GF-D8 (cell line): ENCODE results near the gene IGF1.
"Not testable (repeated sequence)": the region's sequence is repeated elsewhere in the genome, so short reads cannot be mapped to it uniquely, and the experiment has no call there.

Experiments used
- DNase-seq: peaks from one replicate; lab custom pipeline; 2025; lab: John Stamatoyannopoulos, UW

Gene IGF1

DNA sequence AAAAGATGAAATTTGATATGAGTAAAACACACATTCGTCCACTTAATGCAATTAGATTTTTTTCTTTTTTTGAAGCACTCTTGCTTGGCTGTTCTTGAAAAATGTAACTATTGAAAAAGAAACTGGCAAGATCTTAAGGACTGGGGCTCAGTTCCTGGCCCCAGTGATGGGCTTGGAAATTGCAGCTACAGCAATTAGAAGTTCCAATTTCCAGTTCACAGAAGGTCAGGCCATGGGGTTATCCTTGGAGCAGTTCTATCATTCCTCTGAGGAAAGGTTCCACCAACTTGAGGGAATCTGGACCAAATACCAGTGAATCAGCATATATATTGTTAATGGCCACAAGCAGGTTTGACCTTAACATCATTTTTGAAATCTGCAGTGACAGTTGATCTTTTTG is 18.9 kb downstream of the IGF1 start:
- no peak for DNase-seq

DNA sequence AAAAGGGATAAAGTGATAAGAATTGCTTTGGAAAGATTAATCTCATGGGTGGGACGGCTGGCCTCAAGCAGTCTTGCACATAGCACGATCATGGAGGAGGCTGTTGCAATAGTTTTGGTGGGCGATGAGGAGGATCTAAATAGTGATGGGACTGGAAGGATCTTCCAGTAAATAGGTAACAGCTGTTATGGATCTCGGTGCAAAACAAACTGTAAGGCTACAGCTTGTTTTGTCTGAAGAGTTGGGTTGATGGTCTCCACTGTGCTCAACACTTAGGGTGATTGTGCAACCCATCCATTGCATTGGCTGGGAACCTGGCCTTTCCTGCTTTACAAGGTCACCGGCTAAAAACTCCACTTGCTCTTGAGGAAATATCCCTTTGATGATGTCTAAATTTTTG is 21.0 kb downstream of the IGF1 start:
- no peak for DNase-seq

DNA sequence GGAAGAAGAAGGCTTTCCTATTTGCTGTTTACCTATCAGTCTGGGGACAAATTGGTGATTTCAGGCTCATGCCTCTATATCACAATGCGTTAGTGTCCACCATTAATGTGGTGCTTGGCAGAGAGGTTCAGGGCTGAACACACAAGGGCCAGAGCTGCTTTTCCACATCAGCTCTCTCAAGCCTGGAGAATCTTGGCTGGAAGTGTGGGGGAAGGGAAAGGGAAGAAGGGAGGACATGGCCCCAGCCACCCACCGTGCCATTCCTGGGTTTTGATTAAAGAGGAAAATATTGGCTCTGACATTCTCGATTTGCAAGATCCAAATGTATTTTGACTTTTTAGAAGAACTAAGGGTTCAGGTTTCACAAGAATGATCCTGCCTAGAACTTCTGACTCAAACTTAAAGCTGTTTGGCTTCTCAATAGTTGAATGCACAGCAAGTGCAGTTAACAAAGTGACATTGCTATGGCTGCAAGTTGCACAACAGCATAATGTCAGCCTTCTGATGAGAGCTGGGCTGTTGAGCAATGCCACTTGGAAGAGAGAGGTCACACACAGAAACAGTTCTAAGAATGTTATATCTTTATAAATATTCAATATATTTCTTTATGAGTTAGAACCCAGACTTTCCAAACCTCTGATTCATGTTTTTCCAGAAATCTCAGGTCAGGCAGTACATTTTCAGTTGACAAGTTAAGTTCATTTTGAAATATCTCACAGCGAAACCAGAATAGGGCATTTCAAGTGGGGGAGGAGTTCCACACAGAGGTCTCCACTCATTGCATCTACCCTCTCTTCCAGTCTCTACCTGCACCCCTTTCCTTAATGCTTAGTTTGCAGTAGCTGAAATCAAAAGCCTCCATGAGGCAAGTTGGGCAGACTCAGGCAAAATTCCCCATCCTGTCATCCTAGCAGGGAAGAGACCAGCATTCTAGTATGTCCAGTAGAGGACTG is 25.3 kb downstream of the IGF1 start:
- DNase-seq = no peak

DNA sequence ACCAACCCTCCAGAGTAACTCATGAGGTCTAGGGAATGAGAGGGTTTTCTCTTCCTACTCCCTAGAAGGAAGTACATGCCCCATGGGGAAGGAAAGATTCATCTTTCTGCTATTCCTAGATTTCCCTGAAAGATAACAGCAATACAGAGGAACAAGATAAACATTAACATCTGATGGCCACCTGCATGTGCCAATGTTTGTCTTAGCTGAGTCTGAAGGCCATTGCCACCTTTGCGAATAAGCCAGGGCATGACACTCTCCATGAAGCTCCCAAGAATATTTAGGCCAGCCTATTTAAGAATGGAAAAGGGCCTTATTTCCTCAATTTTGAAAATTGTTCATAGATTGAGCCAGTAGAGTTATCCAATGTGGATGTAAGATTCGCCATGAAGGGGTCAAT is 26.0 kb downstream of the IGF1 start:
- DNase-seq = no peak

DNA sequence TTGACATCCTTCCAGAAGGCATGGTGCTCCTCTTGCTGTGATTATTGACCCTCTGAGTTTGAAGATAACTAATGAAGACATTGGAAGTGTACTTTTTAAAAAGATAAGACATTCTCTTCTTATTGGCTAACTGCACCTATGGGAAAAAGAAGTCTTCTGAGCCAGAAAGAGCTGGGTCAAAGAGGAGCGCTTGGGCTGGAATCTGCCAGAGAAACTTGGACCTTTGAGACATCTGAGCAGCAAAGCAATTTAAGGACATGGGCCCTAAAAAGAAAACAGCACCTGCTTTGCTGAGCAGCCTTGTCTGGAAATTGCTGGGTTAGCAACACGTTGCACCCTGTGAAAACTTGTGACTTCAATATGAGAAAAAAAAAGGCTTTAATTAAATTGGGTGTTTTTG is 27.8 kb downstream of the IGF1 start:
- no peak for DNase-seq

DNA sequence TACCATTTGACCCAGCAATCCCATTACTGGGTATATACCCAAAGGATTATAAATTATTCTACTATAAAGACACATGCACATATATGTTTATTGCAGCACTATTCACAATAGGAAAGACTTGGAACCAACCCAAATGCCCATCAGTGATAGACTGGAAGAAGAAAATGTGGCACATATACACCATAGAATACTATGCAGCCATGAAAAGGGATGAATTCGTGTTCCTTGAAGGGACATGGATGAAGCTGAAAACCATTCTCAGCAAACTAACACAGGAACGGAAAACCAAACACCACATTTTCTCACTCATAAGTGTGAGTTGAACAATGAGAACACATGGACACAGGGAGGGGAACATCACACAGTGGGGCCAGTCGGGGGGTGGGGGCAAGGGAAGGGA is 31.3 kb downstream of the IGF1 start:
- not testable (repeated sequence) for DNase-seq

DNA sequence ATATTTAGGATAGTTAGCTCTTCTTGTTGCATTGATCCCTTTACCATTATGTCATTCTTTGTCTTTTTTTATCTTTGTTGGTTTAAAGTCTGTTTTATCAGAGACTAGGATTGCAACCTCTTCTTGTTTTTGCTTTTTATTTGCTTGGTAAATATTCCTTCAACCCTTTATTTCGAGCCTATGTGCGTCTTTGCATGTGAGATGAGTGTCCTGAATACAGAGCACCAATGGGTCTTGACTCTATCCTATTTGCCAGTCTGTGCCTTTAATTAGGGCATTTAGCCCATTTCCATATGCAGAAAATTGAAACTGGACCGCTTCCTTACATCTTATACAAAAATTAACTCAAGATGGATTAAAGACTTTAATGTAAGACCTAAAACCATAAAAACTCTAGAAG is 32.9 kb downstream of the IGF1 start:
- DNase-seq = not testable (repeated sequence)

DNA sequence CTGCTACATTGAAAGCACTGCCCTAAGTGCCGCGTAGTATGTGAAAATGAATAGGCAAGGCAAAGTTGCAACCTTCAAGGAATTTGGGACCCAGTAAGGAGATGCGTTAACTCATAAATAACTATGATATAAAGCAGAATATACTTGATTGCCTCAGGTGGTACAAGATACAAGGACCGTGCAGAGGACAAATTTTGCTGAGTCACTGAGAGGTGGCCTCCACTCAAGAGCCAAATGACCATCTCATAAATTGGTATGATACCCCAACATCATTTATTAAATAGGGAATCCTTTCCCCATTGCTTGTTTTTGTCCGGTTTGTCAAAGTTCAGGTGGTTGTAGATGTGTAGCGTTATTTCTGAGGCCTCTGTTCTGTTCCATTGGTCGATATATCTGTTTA is 35.7 kb downstream of the IGF1 start:
- no peak for DNase-seq

DNA sequence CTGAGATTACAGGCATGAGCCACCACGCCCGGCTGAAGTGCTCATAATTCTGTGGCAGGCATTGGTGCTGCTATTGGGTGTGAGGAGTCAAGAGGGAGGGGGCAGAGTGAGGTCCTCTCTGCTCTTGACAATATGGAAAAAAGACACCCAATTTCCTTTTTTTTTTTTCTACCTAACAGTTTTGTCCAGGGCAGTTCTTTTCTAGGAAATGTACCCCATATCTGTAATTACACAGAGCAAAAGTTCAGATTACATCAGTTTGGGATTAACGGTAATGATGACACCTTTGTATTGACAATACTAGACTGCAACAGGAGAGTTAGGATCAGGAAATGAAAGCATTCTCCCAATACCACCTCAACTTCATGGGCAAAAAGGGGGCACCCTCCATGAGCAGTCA is 36.3 kb downstream of the IGF1 start:
- DNase-seq = no peak

DNA sequence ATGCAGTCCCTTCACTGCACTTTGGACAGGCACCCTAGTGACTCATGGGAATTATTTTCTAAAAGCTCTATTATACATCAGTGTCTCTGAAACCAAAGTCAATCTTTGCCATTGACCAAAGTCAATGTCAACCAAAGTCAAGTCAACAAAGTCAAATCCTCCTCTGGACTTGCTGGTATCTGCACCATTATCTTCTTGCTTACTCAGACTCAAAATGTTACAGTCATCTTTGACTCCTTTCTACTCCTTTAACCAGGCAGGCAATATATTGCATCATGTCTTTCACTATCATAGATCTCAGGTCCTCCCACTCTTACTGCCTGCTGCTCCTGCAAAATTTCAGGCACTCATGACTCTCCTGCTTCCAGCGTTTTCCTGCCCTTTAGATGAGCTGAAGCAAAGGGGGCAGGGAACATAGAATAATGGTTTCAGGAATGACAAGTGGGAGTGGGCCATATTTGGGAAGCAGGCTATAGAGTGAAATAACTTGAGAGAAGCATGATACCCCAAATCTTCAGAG is 39.2 kb downstream of the IGF1 start:
- no peak for DNase-seq

DNA sequence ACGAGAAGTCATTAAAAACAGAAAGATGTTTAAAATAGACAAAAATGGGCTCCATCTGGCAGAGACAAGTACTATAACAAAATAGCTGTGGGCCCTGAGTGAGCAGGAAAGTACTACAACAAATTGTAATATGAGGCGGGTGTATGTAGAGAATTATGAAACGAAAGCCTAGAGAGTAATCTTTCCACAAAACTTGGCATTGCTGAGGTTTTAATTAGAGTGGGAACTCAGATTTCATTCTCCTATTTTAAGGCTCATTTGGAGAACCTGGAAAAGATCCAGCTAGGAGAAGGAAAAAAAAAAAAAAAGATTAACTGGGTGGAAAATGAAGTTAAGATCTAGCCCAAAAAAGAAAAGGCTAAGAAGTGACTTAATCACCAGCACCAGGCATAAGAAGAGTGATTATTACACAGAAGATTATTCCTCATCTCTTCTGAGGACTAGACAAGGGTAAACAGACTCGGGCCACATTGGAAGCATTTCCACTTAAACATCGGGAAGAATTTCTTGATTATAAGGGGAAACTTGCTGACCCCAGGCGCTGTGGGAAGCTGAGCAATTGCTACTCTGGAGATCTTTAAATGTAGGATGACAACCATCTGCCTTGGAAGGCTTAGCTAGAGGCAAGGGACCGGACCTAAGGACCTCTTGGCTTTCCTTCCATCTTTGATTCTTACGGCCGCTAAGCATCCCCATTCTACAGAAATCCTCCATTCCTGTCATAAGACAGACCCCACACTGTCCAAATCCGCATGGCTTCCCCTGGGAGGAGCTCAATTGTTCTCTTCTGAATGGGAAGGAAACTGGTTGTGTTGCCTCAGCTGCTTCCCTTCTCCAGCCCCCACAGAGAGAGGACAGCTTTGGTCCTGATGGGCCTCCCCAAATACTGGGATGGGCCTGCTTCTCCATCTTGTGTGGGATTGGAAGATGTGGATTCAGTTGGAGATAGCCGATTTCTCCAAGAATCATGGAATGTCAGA is 40.6 kb downstream of the IGF1 start:
- no peak for DNase-seq

DNA sequence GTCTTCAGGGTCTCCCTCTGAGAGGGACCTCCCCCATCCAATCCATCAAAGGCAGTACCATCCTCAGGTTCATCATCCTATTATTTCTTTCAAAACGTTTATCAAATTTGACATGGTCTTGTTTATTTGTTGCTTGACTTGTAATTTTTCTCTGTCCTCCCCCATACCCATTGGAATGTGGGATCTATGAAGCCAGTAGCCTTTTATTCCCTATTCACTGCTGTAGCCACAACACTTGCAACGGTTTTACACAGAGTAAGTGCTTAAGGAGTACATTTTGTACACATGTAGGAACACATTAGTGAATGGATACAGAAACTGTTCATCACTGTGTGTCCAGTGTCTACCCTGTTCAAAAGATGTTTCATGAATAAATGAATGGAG is 41.5 kb downstream of the IGF1 start:
- DNase-seq = no peak

DNA sequence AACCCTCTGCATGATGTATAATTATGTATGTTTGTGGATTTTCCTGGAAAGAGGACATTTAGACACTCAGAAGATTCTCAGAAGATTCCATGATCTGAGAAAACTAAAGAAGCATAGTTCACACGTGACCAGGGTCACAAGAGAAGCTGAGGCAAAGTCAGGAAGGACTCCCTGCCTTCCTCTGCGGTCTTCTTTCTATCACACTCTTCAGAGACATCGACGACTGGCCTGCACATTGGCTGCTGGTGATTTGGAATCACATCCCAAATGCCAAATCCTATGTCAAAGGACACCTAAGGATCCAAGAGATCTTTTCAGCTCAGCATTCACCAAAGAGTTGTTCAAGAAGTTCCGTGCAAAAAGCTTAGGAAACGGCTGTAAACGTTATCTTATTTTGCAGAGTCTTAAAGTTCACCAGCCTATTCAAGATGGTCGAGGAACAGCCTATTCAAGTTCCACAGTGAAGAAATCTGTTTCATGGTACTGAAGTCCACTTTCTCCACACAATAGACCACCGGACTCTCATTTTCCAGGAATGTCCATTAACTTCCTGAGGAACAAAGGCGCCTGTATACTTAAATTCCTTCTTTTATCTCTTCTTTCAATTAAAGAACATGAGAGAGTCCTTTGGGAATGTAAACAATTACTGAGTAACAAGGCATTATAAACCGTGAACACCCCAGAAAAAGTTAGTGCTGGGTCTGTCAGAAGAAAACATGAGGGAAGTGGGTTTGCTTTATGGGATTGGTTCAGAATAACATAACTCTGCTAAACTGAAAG is 42.1 kb downstream of the IGF1 start:
- no peak for DNase-seq

DNA sequence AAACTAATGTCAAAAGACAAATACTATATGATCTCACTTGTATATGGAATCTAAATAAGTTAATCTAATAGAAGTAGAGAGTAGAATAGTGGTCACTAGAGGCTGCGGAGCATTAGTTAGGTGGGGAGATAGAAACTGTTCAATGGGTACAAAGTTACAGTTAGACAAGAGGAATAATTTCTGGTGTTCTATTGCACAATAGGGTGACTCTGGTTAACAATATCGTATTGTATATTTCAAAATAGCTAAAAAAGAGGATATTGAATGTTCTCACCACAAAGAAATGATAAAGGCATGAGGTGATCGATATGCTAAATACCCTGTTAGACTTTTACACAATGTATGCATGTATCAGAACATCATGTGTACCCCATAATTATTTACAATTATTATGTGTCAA is 42.9 kb downstream of the IGF1 start:
- no peak for DNase-seq

DNA sequence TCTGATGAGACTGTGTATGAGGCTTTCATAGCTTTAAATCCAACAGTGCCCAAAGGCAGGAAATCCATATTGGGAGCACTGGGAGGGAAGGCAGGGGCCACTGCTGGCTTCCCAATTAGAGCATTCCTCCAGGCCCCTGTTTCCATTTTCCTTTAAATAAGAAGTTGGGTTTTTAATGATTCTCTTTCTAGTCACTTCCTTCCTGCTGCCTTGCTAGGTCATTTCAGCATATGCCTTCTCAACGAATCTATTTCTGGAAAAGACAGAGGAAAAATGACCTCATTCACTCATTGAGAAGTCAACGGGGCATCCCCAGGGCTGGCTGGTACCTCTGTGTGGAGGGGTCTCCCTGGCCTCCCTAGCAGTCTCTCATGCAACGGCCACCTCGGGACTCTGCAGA is 43.5 kb downstream of the IGF1 start:
- no peak for DNase-seq

DNA sequence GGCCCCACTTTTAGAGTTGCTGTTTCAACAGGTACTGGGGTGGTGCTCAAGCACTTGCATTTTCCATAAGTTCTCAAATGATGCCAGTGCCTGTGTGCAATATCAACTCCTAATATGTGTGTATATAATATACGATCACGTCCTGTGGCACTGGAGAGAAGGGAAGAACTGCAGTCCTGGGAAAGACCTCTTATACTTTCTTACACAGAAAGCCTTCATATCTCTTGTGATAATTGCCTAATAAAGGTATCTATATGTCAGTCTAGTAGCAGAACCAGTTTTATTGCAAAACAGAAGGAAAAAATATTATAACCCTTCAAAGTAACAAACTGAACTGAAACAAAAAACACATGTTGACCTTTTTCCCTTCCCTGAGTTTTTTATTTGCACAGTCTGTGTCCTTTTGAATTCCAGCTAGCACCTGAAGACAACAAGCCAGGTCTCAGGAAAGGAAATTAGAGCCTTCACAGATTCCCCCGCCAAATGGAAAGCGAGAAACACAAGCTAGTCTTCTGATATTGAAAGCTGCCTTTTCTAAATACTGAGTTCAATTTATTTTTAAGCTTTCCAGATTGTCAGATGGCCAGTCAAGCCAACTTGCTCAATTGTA is 44.4 kb downstream of the IGF1 start:
- DNase-seq = no peak

DNA sequence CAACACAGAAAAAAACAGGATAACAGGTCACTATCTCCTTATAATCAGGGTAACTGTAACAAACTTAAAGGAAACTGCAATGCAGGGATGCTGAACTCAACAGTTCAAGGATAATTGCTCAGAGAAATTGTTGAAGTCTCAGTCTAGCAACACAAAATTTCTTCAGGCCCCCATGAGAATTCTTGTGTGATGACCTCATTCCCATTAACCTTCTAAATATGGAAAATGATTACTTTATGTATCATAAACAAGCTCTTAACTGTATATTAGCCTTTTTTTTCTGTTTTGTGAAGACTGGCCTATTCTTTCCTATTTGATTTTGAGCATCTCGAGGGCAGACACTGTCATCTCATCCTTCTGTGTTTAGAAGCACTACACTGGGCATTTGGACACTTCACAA is 47.1 kb downstream of the IGF1 start:
- no peak for DNase-seq

DNA sequence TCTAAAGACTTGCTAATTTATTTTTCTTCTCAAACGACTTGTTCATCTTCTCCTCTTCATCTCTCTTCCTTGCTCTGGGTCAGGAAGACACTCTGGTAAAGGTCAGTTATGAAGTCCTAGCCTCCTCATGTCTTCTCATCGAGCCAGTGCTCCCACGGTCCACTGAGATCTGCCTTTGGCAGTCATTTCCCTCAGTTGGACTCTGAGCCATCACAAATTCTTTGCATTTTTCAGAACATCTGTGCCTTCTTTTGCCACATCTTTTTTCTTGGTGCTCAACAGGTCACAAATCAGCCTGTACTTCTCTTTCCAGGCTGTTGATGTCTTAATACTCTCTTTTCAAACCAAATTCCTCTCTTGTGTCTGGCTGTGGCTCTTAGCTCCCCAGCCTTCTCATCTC is 49.7 kb downstream of the IGF1 start:
- DNase-seq = no peak

DNA sequence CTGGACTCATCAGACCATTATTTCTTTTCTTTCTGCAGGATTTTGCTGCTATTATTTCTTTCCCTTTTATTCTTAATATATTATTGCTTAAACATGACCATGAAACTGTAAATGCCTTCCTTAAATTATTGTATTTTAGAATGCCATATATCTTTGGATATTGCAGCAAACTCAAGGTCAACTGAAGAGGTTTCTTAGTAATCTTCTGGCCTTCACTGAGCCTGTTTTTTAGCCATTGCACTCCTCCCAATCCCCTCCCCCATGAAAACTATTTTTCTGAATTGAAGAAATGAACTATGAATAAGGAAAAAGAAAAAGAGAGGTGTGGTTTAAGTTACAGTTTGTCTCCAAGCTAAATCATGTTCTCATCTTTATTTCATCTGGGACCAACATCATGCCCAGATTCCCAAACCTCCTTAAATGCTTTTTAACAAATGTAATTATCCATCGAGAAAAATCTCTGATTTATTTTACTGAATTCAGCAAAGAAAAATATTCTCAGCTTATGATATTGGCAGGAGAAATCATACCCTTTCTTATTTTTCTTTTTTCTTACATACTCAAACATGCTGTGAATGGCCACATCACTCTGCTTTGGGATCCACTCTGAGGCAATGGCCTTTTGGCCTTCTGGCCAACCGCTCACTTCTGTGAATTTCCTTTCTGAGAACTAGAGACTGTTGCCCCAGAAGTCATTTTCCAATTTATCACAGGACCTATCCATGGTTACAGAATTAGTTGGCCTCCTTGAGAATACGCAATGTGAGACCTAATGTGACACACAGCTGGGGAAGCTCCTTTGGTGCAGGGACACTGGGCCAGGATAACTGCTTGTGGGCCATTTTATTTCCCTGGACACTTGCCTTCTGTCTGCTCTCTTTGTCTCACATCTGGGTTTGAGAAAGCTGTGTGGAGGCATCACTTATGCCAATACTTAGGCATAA is 50.9 kb downstream of the IGF1 start:
- DNase-seq = no peak

DNA sequence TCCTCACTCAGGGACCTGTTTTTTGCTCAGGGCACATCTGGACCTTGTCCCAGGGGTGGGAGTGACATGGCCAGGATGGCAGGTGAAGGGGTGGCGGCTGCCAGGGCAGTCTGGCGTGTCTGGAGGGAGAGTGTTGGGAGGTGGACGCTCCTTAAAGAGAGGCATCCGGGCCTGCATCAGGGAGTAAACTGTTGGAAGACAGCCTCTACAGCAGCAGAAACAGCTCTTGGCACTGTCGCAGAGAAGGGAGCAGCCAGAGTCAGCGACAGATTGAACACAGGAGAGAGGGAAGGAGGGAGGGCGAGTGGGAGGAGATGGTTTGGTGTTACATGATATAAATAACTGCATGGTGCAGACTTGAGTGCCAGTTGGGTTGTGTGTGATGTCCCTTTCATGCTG is 52.8 kb downstream of the IGF1 start:
- DNase-seq = no peak
